Measurements from ENCODE around the gene LCMT2.
"Not testable (repeated sequence)": the region's sequence is repeated elsewhere in the genome, so short reads cannot be mapped to it uniquely, and the experiment has no call there.

LCMT2 gene

DNA sequence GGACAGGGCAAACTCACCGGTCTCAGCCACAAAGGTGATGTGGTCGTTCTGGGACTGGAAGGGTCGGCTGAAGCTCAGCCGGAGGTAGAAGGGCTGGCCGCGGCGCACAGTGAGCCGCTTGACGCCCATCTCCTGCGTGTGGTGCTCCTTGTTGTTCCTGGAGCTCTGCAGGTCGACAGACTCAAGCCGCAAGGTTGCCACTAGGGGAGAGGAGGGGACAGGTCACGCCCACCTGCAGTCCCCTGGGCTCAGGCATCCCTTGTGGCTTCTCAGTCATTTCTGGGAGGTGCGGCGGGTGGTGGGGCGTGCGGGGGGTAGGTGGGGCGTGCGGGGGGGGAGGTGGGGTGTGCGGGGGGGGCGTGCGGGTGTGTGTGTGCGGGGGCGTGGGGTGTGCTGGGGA is 36.9 kb downstream of the LCMT2 start:
- no peak for FAIRE-seq
- no peak for TF ChIP-seq POLR2A (IDR thresholded peaks at IDR 0.05; ENCODE audit: low read depth, low read length)

DNA sequence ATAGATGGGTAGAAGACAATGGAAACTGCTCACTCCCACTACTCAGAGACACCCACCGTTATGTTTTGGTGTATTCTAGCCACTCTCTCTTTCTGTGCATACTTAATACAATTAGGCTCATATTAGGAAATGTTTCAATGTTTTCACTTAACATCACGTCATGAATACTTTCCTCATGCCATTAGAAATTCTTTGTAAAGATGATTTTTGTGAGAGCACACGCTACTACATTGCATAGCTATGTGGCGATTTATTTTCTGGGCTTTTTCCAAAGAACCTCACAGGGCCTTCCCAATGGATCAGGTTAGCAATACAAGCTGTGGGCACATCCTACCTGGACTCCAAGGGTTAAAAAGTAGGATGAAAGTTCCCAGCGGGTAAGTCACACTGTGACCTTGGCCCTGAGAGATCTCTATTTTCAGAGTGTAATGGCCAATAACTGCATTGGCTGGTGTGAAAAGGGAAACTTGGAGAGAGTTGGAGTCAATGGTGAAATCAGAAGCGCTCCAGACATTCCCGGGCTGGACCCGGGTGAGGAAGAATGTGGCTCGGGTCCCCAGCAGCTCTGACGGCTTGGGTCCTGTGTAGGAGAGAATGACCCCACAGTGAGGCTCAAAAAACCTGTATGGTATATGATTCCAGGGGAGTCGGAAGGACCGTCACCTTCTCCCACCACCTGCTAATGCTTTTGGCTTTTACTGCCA is 37.8 kb downstream of the LCMT2 start:
- FAIRE-seq (no peak), DNase-seq (ENCODE audit: insufficient read length, low spot score) (no peak)
- TF ChIP-seq POLR2A (IDR thresholded peaks at IDR 0.05; ENCODE audit: low read depth, low read length), result no peak

More for the DNA sequence above, 36.9 kb downstream of the LCMT2 start:
- DNase-seq (ENCODE audit: insufficient read length, low spot score), result no peak

DNA sequence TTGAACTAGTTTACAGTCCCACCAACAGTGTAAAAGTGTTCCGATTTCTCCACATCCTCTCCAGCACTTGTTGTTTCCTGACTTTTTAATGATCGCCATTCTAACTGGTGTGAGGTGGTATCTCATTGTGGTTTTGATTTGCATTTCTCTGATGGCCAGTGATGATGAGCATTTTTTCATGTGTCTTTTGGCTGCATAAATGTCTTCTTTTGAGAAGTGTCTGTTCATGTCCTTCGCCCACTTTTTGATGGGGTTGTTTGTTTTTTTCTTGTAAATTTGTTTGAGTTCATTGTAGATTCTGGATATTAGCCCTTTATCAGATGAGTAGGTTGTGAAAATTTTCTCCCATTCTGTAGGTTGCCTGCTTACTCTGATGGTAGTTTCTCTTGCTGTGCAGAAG is 40.7 kb downstream of the LCMT2 start:
- not testable (repeated sequence) for DNase-seq (ENCODE audit: insufficient read length, low spot score); FAIRE-seq

DNA sequence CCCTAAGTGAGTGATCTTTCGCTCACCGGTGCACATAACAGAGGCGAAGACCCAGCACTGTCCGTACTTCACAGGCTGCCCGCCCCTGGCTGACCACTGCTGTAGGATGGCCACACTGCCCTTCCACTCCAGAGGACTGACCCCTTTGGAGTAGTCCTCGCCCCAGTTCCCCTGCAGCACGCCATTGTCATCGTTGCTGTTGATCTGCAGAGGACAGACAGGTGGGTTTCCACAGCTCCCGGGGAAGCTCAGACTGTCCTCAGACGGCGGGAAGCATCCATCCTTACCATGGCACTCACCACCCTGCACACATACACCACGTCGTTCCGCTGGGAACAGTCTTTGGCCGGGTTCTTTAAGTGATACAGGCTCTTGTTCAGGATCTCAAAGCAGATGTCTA is 43.1 kb downstream of the LCMT2 start:
- no peak for TF ChIP-seq POLR2A (IDR thresholded peaks at IDR 0.05; ENCODE audit: low read depth, low read length)
- DNase-seq (ENCODE audit: insufficient read length, low spot score) (no peak), FAIRE-seq (no peak)

DNA sequence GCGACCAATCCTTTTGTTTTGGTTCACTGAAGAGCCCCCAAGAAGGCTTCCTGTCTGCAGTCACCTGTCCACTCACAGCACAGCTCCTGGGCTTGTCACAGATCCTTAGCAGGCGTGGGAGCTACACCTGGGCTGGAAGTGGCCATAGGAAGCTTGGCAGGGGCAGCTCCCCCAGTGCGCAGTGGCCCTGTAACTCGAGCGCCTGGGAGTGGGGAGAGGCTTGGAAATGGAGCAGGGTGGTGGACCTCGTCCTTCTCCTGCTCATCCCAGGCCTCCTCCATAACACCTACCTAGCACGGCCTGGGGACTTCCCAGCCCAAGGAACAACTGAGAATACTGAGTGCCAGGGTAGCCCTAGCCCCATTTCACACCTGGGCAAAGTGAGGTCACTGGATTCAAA is 44.3 kb downstream of the LCMT2 start:
- FAIRE-seq (no peak), DNase-seq (ENCODE audit: insufficient read length, low spot score) (no peak)
- no peak for TF ChIP-seq POLR2A (IDR thresholded peaks at IDR 0.05; ENCODE audit: low read depth, low read length)

DNA sequence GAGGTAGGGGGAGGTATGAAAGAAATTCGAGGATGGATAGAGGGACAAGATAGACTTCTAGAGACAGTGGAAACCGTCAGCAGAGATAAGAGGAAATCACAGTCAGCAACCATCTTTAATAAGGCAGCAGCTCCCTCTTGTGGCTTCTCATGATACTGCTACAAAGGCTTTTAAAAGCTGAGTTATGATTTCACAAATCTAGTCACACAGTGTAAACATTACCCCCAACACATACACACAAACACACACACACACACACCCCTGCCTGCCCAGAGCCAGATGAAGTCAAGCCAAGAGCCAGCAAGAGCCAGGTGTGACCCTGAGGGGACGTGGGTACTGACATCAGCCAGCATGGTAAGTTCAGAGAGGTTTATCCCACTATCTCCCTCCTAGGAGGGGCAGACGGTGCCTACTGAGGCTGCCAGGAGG is 44.8 kb downstream of the LCMT2 start:
- FAIRE-seq (peak; percentile 64), DNase-seq (ENCODE audit: insufficient read length, low spot score) (peak; percentile 49)
- no peak for TF ChIP-seq POLR2A (IDR thresholded peaks at IDR 0.05; ENCODE audit: low read depth, low read length)

DNA sequence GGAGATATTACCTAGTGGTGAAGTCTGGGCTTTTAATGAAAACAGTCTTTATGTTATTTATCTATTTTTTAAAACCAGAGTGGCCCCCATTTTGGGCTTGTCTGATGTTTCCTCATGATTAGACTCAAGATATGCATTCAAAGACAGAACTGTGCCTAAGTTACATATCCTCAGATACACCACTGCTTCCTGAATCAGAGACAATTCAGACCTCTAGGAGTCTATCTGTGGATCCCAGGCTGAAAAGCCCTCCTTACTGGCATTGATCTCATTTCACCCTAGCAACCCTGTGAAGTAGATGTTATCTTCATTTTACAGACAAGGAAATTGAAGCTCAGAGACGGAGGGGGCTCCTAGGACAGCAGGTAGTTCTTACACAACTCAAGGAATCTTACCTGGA is 46.8 kb downstream of the LCMT2 start:
- no peak for DNase-seq (ENCODE audit: insufficient read length, low spot score)
- TF ChIP-seq POLR2A (IDR thresholded peaks at IDR 0.05; ENCODE audit: low read depth, low read length), result no peak
- no peak for FAIRE-seq

DNA sequence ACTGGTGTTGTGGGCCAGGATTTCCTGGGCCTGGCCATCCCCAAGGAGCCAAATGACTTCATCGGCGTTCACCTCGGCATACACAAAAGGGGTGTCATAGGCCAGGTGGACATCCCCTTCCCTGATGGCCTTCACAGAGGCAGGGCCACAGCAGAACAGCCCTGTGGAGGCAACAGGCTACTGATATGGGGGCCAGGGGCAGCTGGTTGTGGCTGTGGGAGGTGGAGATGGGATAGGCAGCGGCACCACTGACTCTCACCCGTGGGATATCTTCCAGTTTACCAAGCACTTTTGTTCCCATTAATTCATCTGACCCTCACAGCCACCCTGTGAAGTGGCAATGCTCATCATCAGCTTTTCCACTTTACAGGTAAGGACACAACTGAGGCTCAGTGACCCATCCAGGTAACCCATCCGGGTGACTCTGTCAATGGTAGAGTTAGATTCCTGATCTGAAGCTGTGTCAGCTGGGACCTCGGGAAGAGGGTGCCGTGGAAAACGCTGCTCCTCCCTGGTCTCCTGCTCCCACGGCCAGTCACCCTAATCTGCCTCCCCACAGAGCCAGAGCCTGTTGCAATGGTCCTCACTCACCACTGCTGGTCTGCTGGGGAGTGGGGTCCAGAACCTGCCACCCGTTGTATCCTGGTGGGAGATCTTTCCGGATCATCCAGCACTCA is 48.3 kb downstream of the LCMT2 start:
- FAIRE-seq, result no peak
- TF ChIP-seq POLR2A (IDR thresholded peaks at IDR 0.05; ENCODE audit: low read depth, low read length), result no peak
- DNase-seq (ENCODE audit: insufficient read length, low spot score), result no peak

DNA sequence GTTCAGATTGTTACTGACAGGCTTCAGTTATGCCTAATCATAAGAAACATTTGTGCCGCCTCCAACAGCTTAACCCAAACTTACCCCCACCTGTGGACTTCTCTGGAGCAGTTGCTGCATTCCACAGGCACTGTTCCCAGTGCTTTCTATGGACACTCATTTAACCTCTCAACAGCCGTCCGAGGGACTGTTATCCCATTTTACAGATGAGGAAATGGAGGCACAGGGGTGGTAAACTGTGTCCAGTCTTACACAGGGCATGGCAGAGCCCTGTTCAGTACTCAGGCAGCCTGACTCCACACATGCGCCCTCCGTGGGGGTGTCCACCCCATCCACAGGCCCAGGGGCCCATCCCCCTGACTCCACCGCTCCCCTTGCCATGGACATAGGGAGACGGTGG is 49.4 kb downstream of the LCMT2 start:
- DNase-seq (ENCODE audit: insufficient read length, low spot score) (no peak), FAIRE-seq (no peak)
- no peak for TF ChIP-seq POLR2A (IDR thresholded peaks at IDR 0.05; ENCODE audit: low read depth, low read length)

DNA sequence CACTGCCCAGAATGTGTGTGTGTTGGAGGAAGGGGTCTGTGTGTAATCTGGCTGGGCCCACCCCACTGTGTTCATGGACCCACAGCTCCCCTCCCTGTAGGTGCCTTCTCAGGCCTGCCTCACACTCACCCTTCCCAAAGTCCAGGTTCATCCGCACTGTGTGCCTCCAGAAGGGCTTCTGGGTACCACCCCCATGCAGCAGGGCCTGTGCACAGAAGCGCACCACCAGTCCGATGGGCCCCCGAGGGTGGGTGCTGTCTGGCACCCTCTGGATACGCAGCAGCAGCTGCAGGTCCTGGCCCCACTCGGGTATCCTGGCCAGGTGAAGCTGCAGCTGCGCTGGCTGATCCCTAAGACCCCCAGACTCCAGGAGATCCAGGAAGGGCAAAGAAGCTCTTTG is 50.9 kb downstream of the LCMT2 start:
- no peak for FAIRE-seq
- DNase-seq (ENCODE audit: insufficient read length, low spot score), result no peak

DNA sequence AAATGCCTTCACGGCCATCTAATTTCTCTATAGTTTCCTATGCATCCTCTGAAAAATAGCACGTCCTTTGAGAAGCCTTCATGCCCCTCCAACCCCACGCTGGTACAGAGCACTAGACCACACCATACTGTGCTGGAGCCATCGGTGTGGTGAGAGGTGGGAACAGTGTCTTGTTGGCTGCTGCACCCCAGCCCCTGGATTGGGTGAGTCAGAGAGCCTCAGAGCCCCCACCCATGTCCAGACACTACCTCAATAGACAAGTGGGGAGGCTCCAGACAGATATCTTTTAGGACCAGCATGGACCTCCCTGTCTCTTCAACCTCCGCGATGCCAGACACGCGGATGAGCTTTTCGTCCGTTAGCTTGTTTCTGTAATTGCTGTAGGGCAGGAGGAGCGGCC is 51.5 kb downstream of the LCMT2 start:
- FAIRE-seq, result no peak
- TF ChIP-seq POLR2A (IDR thresholded peaks at IDR 0.05; ENCODE audit: low read depth, low read length), result no peak
- no peak for DNase-seq (ENCODE audit: insufficient read length, low spot score)

More for the DNA sequence above, 50.9 kb downstream of the LCMT2 start:
- no peak for TF ChIP-seq POLR2A (IDR thresholded peaks at IDR 0.05; ENCODE audit: low read depth, low read length)

DNA sequence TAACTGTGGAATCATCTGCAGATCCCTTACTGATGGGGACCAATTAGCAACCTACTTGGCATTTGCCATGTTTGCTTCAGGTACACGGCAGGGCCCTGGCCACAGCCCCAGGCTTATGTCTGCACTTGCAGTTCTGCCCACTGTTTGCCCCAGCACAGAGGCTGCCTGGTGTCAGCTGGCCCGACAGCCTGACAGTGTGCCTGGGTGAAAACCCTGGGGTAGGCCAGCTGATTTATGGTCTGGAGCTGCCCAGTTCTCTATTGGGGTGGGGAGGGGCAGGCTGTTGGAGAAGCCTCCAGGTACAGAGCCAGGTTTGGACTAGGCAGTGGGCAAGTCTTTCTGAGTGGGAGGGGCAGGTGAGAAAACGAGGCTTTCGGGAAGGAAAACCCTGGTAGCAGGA is 52.5 kb downstream of the LCMT2 start:
- FAIRE-seq, result no peak
- DNase-seq (ENCODE audit: insufficient read length, low spot score), result no peak
- TF ChIP-seq POLR2A (IDR thresholded peaks at IDR 0.05; ENCODE audit: low read depth, low read length), result no peak

DNA sequence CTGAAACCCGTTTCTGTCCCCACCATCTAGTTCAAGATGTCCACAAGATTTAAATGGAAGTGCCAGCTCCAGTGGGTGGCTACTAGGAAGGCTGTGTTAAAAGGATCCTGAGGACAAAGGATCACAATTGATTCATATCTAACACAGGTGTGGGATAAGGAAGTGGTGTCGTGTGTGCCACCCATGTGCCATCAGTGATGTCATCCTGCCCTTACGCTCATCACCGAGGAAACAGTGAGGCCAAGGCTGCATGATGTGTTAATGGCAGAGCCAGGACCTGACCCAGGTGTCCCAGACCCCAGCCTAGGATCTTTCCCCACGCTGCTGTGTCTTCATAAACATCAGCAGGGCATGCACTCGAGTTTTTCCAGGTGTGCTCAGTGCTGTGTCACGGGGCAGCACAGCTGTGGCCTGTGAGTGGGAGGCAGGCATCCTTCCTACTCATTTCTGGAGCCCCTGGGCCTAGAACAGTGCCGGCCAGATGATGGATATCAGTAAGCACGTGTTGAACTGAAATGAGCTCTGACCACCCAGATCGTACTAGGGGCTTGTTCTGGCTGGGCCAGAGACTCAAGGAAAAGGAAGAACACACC is 53.0 kb downstream of the LCMT2 start:
- TF ChIP-seq POLR2A (IDR thresholded peaks at IDR 0.05; ENCODE audit: low read depth, low read length), result no peak
- no peak for DNase-seq (ENCODE audit: insufficient read length, low spot score)
- no peak for FAIRE-seq

DNA sequence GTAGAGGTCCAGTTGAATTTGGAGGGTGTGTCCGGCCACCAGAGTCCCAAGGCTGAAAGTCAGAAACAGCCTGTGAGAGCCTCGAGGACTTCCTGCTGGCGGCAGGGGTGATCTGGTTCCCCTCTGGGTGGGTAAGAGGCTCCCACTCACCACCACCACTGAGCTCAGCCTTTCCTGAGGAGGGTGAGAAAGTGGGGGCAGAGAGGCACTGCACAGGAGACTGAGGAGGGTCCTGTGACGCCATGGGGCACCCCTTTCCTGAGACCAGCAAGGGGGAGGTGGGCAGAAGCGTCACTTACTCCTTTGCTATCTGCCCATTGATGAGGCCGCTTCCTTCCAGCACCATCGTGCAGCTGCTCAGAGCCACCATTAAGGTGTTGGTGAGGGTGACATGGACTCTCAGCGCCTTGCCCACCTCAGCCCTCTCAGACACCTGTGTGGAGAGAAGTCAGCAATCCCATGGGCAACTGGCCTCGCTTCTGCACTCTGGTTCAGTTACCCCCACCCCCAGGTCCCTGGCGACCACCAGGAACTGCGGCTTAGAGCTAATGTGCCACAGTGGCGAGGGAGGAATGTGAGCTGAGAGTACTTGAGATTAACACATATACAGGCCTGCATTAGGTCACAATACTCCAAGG is 53.7 kb downstream of the LCMT2 start:
- TF ChIP-seq POLR2A (IDR thresholded peaks at IDR 0.05; ENCODE audit: low read depth, low read length), result no peak
- DNase-seq (ENCODE audit: insufficient read length, low spot score) (no peak), FAIRE-seq (no peak)

All from H54 (cell line).